Stimulated activated CD8-positive, alpha-beta memory T cell treated with anti-CD3 and anti-CD28 coated beads, Interleukin-4, amount 100 ng/mL, for 24 hours (primary cell): ENCODE measurements around the gene PPP6R3.

Source experiments
- DNase-seq: peaks from one replicate; pipeline ENCODE4 v3.0.0-alpha.2; 2020; ENCODE audit warnings: low read depth

The PPP6R3 gene

DNA sequence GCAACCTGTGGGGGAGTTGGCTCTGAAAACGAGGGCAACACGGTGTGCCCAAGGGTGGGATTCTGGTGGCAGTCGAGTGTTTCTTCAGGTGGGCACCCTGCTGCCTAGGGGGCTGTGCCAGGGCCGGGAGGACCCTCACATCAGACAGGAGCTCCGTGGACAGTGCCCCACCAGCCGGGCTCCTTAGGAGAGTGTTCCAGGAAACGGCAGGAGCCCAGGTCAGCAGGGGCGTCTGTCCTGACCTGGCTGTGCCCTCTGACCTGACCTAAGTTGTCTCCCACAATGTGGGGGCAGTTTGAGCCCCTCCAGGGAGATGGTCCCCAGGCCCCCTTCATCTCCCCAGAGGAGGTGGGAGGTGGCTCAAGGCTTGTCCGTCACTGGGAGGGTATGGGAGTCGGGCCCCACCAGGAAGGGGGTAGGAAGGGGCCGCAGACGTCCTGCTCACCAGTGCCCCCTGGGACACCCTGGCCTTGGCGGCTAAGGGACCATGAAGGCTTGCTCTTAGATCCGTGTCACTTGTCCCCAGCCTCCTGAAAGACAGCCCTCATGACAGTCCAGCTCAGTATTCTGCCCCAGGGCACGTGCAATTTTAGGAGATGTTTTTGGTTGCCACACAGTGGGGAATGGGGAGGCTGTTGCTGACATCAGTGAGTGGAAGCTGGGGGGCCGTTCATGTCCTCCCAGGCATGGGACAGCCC, 191.6 kb downstream of the PPP6R3 start:
- no peak for DNase-seq

- no peak for DNase-seq
Measured at GRCh38 chr11:68652683-68653156, 192.2 kb downstream of the PPP6R3 start.

GRCh38 chr11:68653486-68654430, 193.2 kb downstream of the PPP6R3 start:
- DNase-seq, result no peak

- DNase-seq, result no peak
Measured at GRCh38 chr11:68654978-68655377, 194.4 kb downstream of the PPP6R3 start.

GRCh38 chr11:68655406-68655805, 194.9 kb downstream of the PPP6R3 start:
- no peak for DNase-seq

DNA sequence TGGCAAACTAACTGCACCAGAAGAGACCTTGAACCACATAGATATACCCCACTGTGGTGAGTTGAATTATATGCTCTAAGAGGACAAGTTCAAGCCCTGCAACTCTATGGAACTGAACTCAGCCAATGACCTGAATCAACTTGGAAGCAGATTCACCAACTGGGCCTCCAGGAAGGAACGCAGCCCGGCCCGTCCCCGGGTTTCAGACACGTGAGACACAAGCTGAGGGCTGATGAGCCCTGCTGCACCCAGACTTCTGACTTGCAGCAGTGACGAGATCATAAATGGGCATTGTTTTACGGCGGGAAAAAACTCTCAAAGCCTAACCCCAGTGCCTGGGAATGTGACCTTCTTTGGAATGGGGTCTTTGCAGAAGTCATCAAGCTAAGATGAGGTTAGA, 195.3 kb downstream of the PPP6R3 start:
- DNase-seq, result no peak

- no peak for DNase-seq
Measured at GRCh38 chr11:68657021-68657780, 196.6 kb downstream of the PPP6R3 start.

- no peak for DNase-seq
Measured at GRCh38 chr11:68658097-68658496, 197.5 kb downstream of the PPP6R3 start.

- no peak for DNase-seq
Measured at GRCh38 chr11:68658661-68659060, 198.1 kb downstream of the PPP6R3 start.

GRCh38 chr11:68659158-68659921, 198.8 kb downstream of the PPP6R3 start:
- DNase-seq, result no peak

- no peak for DNase-seq
Measured at GRCh38 chr11:68660066-68660810, 199.7 kb downstream of the PPP6R3 start.

- no peak for DNase-seq
Measured at GRCh38 chr11:68661014-68661413, 200.5 kb downstream of the PPP6R3 start.

GRCh38 chr11:68661697-68662603, 201.4 kb downstream of the PPP6R3 start:
- no peak for DNase-seq

DNA sequence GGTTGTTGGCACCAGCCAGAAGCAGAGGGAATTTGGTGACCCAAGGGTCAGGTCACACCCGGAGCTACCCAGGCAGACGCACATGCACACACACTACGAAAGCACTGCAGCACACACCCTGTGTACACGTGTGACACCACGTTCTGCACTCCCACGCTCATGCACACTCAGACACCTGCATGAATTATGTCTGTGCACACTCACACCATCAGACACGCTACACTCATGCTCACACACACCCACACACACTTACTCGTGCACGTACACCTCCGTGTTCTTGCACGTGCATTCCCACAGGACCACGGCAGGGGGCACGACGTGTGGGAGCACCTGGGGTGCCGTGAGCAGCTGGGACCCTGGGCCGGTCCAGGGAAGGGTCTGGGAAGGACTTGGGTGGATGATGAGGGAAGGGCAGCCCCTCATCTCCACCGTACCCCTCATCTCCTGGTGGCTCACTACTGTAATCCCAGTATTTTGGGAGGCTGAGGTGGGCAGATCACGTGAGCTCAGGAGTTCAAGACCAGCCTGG, 203.0 kb downstream of the PPP6R3 start:
- no peak for DNase-seq

DNA sequence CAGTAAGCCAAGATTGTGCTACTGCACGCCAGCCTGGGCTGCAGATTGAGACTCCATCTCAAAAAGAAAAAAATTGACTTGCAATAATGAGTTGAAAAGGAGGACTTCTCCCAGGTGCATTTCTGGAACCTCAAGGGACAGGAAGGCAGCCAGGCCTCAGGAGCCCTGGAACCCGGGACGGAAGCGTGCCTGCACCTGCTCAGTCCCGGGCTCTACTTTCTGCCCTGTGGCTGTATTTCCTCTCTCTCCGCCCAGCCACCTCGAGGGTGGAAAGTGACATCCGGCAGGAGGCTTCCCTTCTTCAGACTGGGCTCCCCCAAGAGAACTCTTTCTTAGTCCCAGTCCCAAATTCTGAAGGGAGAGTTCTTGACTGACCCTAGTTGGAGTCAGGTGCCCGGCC, 203.6 kb downstream of the PPP6R3 start:
- DNase-seq, result no peak

GRCh38 chr11:68664906-68665305, 204.4 kb downstream of the PPP6R3 start:
- no peak for DNase-seq
